Hematopoietic multipotent progenitor cell treated with erythropoietin and hydrocortisone succinate and interleukin-3 and kit ligand, for 4 days (in vitro differentiated cells): ENCODE data around the gene ANKRD44.
"Not testable (repeated sequence)": the region's sequence is repeated elsewhere in the genome, so short reads cannot be mapped to it uniquely, and the experiment has no call there.

ENCODE experiments used
- DNase-seq: peaks from one replicate; pipeline ENCODE4 v3.0.0-alpha.2; 2015

Gene ANKRD44

GRCh38 chr2:197310271-197310985 lies at the start of gene ANKRD44:
ANKRD44 (minus strand) TSS chr2:197310780; CDS start chr2:197310604, 176 bp downstream.
- DNase-seq = peak; percentile 94

GRCh38 chr2:197359859-197360258 lies 49.3 kb upstream of the ANKRD44 start:
- peak; percentile 18 for DNase-seq

DNA sequence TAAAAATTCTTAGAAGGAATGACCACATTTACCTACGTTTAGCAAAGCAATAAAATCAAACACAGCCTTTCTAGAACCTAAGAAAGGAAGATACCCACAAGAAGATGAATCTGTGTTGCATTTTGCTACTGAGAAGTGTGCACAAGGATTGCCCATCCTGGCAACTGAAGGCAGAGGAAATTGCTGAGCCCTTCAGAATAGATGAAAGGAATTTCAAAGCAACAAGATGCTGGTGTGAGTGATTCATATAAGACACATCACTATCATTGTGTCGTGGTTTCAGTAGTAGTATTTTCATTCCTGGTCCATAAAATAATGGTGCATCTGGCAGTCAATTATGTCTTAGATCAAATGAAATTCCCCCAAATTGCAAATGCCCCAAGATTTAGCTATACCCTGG lies 48.4 kb upstream of the ANKRD44 start:
- DNase-seq = no peak

- no peak for DNase-seq
Measured at GRCh38 chr2:197357986-197358385, 47.4 kb upstream of the ANKRD44 start.

DNA sequence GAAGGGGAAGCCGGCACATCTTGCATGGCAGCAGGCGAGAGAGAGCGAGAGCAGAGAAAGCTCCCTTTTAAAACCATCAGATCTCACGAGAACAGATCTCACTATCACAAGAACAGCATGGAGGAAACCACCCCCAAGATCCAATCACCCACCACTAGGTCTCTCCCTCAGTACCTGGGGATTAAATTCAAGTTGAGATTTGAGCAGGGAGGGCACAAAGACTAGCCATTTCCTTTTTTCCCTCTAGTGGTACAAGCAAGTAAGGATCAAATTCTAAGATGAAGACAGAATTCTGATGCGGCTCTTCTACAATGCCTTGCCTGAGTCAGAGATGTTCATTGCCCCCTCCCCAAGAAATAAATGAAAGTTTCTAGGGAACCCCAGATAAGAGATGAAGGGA lies 45.6 kb upstream of the ANKRD44 start:
- DNase-seq = peak; percentile 41

- DNase-seq = no peak
Measured at GRCh38 chr2:197354169-197354558, 43.6 kb upstream of the ANKRD44 start.

GRCh38 chr2:197353393-197354168 lies 43.0 kb upstream of the ANKRD44 start:
- DNase-seq = no peak

DNA sequence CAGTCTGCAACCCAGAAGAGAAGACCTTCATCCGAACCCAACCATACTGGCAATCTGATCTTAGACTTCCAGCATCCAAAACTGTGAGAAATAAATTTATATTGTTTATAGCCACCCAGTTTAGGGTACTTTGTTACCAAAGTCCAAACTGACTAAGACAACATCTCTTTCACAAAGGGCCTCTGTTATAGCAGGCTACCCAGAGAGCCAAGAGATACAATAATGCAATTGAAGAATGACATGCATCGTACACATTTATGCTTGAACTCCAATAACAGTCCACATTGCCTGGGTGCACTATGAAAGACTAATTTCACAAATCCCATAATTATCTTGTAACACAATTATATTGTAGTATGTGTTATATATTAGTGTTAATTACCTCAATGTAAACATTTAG lies 39.1 kb upstream of the ANKRD44 start:
- no peak for DNase-seq

GRCh38 chr2:197348721-197349360 lies 38.3 kb upstream of the ANKRD44 start:
- DNase-seq = no peak

- no peak for DNase-seq
Measured at GRCh38 chr2:197345846-197346370, 35.3 kb upstream of the ANKRD44 start.

- DNase-seq = not testable (repeated sequence)
Measured at GRCh38 chr2:197343968-197344367, 33.4 kb upstream of the ANKRD44 start.

DNA sequence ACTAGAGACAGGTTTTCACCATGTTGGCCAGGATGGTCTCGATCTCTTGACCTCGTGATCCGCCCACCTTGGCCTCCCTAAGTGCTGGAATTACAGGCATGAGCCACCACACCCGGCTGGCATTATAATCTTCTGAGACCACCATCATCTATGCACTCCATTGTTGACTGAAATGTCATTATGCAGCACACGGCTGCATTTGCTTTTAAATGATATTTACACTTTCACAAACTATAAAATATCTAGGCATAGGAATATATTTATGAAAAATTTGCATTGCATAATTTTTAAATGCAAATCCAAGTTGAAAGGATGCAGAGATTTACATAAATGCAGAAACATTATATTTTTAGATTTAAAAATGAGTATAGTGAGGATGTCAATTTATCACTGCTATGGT lies 30.0 kb upstream of the ANKRD44 start:
- DNase-seq = no peak

DNA sequence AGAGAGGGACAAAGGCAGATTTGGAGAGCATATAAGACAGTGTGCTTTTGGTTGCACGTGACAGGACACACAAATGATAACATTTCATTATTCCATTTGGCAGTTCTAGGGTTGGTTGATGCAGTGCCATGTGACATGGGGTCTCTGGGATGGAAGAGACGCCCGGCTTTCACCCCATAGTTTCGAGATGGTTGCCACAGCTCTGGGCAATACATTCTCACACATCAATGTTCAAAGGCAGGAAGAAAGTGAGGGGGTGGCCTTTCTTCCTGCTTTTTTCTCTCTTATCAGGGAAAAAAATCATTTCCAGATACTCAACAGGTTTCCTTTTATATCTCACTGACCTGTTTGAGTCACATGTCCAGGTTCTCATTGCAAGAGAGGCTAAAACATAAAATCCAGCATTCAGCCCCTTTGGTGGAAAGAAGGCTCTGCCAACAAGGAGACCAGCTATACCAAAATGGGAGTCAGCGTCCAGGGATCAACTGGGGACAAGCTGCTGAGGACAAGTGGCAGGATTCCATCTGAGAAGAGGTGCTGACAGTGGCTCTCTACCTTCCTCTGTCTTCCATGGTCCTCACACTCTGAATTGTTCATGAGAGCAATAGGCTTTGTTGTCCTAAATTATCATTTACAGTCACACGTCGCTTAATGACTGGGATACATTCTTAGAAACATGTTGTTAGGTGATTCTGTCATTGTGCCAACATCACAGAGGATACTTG lies 29.1 kb upstream of the ANKRD44 start:
- no peak for DNase-seq

- no peak for DNase-seq
Measured at GRCh38 chr2:197339016-197339415, 28.4 kb upstream of the ANKRD44 start.

GRCh38 chr2:197332641-197333040 lies 22.1 kb upstream of the ANKRD44 start:
- DNase-seq = no peak

DNA sequence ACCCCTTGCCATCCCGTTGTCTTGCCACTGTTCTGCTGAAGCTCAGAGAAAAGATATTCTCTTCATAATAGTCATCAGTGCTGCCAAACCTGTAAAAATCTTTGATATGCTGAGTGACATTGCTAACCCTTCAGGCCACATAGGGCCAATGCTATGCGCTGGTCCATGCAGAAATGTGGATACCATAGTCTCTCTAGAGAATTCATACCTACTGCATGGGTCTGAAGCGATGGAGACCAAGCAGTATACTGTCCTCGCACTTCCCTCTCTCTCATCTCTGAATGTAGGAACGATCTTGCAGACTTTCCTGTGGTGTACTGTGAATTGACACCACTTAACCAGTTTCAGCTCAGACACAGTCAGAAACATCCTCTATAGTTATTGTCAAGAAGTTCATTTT lies 17.9 kb upstream of the ANKRD44 start:
- no peak for DNase-seq

DNA sequence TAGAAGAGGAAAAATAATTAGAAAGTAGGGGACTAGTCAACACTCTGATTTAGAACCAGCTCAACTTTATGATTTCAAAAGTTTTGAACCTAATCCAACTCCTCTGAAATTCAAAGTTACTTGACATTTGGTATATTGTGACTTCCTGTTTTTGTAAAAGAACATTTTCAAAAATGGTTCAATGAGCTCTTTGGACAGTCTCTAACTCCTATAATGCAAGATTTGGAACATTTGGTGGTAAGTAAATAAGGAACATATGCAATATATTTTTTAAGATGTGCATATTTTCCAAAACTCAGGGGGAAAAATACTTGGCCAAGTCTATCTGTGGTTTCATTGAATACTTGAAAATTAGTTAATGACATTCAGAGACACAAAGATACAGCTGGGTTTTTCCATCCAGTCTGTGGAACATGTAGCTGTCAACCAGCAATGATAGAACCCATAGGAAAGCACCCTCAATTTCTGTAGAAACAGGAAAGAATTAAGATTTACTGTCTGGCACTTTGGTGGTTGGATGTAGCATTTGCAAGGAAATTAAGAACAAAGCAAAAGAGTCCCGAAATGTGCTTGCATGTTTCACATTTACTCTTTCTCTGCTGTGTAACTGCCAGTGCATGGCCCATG lies 17.0 kb upstream of the ANKRD44 start:
- peak; percentile 40 for DNase-seq

DNA sequence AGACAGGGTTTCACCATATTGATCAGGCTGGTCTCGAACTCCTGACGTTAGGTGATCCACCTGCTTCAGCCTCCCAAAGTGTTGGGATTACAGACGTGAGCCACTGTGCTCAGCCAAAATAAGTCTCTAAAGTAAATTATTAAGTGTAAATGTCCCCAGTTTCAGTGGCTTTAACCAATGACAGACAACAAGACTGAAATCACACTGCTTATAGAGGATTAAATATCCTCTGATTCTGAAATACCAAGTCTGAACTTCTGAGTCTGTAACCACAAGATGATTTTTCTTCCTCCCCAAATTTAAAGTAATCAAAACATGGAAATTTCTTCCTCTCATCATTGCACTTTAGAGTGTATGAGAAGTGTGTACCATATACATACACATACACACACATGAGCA lies 16.5 kb upstream of the ANKRD44 start:
- no peak for DNase-seq

DNA sequence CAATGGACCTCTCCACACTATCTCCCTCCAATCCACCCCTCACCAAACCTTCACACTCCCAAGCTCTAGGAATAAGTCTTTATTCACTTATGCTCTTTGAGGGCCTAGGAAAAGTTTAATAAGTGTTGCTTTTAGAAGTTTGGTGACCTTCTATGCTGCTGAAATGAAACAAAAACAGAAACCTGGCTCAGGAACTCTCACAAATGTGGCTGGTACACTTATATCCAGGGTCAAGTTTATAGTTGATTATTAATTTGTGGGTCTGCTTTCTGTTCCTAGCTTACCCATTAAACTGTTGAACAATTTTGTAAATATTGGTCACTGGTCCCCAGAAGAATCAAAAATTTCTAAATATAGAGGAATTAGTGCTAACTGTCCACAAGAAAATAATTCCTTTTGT lies 14.2 kb upstream of the ANKRD44 start:
- no peak for DNase-seq

DNA sequence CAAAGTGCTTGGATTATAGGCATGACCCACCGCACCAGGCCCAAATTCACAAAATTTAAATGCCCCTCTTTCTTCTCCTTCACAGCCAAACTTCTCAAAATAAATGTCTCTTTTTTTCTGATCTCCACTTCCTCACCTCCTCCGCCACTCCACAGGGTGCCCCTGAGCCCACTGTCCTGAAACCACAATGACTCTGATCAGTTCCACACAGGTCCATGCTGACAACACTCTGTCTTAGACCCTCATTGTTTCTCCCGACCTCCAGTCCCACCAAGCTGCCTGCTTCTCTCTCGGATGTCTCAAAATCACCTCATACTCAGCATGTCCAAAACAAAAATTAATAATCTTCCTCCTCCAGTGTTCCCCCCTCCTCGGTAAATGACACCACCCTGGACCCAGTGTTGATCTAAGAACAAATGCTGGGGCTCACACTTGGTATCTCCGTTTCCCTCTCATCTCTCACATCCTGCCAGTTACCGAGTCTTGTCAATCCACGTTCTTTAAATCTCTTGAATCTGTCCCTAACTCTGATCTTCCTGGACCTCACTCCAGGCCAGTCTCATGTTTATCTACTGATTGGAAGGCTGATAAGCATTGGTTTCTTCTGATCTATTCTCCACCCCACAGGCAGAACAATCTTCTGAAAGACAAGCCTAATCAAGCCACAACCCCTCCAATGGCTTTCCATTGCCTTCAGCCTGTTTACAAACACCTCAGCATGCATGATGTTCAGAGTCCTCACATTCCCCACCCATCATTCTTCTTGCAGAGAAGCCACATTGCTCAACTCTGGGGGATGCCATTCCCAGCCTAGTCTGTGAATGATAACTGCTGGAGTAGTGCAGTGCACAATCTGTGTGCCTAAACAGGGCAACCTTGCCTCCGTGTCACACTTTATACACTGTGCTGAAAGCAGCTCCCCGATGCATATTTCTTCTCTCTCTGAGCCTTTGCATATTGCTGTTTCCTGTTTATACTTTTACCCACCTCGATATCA lies 12.4 kb upstream of the ANKRD44 start:
- DNase-seq = peak; percentile 8

GRCh38 chr2:197322143-197322542 lies 11.6 kb upstream of the ANKRD44 start:
- DNase-seq = no peak
